A673 (cell line): ENCODE measurements around the gene EDN3.

ENCODE experiments used
- CTCF ChIP-seq: fragments of 300-800, 200-600 bp; sonication (generic); conservative IDR thresholded peaks from 2 replicates; pipeline ENCODE4 v1.5.1; 2017; ENCODE audit warnings: low read depth, mild to moderate bottlenecking, antibody characterized with exemption, low read length, moderate library complexity, mixed read lengths
- EZH2 ChIP-seq: fragments of 200-600 bp; sonication (generic); IDR thresholded peaks from 2 replicates; pipeline ENCODE4 v1.6.1; 2017; ENCODE audit warnings: borderline replicate concordance, low read depth, mild to moderate bottlenecking, mixed read lengths, antibody characterized with exemption, low read length; ENCODE audit not compliant: poor library complexity, severe bottlenecking

- TF ChIP-seq CTCF (no peak), EZH2 (no peak)
Measured at GRCh38 chr20:59375541-59375940, 75.1 kb downstream of the EDN3 start.
